Measurements from ENCODE around the gene FARS2.

DNA sequence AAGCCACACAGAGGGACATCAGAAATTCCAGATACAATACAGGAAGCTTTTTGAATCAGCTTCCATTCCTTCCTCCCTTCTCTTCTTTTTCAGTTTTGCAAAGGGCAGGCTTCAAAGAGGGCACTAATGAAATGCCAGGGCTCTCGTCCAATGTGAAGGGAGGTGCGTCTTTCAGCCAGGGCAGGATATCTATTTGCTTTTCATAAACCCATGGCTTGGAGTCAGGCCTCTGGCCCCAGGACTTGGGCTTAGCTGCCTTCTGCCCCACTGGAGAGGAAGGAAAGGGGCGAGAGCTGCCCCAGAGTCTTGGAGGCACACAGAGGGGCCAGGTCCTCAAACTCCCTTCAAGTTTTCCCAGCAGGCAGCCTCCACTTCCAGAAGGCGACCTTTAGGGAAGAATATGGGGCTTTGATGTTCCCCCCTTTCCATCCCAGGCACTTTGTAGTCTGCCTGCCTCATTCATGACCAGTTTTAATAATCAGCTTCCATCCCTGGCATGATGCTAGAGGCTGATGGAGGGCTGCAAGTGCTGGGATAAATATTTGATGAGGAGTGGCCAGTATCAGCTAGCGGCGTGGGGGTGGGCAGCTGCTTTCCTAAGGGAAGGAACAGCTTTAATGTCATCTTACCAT is 510.6 kb downstream of the FARS2 start:
- TF ChIP-seq MYC (IDR thresholded peaks at IDR 0.05; ENCODE audit: borderline replicate concordance, low read length) (no peak), BHLHE40 (IDR thresholded peaks at IDR 0.05; ENCODE audit: low read depth, low read length) (no peak), CTCF (IDR thresholded peaks at IDR 0.05) (no peak), POLR2A (IDR thresholded peaks at IDR 0.05; ENCODE audit: low read length) (no peak), TP53 (CRISPR knock-in tag; IDR thresholded peaks at IDR 0.05) (no peak), CEBPB (IDR thresholded peaks at IDR 0.05) (no peak), POLR2AphosphoS2 (conservative IDR thresholded peaks at IDR 0.05; ENCODE audit: low read length) (no peak), ZFP36 (IDR thresholded peaks at IDR 0.05; ENCODE audit: borderline replicate concordance, partially characterized antibody) (no peak), SMC3 (IDR thresholded peaks at IDR 0.05) (no peak), MAFK (IDR thresholded peaks at IDR 0.05; ENCODE audit: partially characterized antibody) (no peak), EP300 (IDR thresholded peaks at IDR 0.05) (no peak)
- TF ChIP-seq, protein P1, sequence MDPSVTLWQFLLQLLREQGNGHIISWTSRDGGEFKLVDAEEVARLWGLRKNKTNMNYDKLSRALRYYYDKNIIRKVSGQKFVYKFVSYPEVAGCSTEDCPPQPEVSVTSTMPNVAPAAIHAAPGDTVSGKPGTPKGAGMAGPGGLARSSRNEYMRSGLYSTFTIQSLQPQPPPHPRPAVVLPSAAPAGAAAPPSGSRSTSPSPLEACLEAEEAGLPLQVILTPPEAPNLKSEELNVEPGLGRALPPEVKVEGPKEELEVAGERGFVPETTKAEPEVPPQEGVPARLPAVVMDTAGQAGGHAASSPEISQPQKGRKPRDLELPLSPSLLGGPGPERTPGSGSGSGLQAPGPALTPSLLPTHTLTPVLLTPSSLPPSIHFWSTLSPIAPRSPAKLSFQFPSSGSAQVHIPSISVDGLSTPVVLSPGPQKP (IDR thresholded peaks at IDR 0.05; ENCODE audit: low read depth, low read length), result no peak

All from A549 (cell line).